NB4 (cell line): ENCODE measurements around the gene IMMP2L.

Source experiments
- CTCF ChIP-seq: IDR thresholded peaks from one replicate; pipeline ENCODE4 v1.5.1; 2012; ENCODE audit warnings: low read depth, low read length
- MAX ChIP-seq: IDR thresholded peaks from 2 replicates; pipeline ENCODE4 v1.6.1; 2011; ENCODE audit warnings: low read depth, low read length
- POLR2A ChIP-seq: IDR thresholded peaks from 2 replicates; pipeline ENCODE4 v1.6.1; 2011; ENCODE audit warnings: mild to moderate bottlenecking; ENCODE audit not compliant: insufficient read length; ENCODE audit errors: extremely low read depth

GRCh38 chr7:111196655-111197054 is 365.6 kb downstream of the IMMP2L start:
- TF ChIP-seq CTCF = no peak
- TF ChIP-seq POLR2A = no peak
- TF ChIP-seq MAX = no peak
